Caco-2 (cell line): ENCODE data around the gene C5. TPM values are rescaled to one million over a fixed set of nuclear protein-coding genes. Genes with fewer than 3 reads are reported as not detected.

ENCODE experiments used
- BruUV-seq: library from RNA; stranded (reverse); fragments of 400-500 nt; replicated peaks from 2 replicates; lab custom pipeline; 2021; lab: Mats Ljungman, UMichigan
- CTCF ChIA-PET: fragments of 300-600 bp; sonication (Branson Sonifier 250); formaldehyde crosslinking; loops from one replicate; lab custom pipeline; 2022; ENCODE audit warnings: antibody characterized with exemption; lab: Charles Lee
- POLR2A ChIA-PET: fragments of 300-600 bp; sonication (Branson Sonifier 250); formaldehyde crosslinking; loops from one replicate; lab custom pipeline; 2022; ENCODE audit warnings: antibody characterized with exemption; lab: Charles Lee
- DNase-seq, 2 experiments: peaks; one replicate each; pipeline versions ENCODE4 v3.0.0 to v3.0.0-alpha.2; 2020 to 2022
- H3K27me3 ChIP-seq: replicated peaks from 2 replicates; pipeline ENCODE4 v1.6.0; 2011; ENCODE audit warnings: low read length; ENCODE audit not compliant: control insufficient read depth, insufficient read depth
- H3K36me3 ChIP-seq: 2 replicates; pipeline ENCODE4 v1.5.1; 2011; ENCODE audit warnings: low read length; ENCODE audit not compliant: control insufficient read depth, insufficient read depth
- H3K4me1 ChIP-seq: fragments of 250-450 bp; sonication (Bioruptor Pico); 2 replicates; pipeline ENCODE4 v1.5.1; 2020; ENCODE audit warnings: mild to moderate bottlenecking
- H3K4me3 ChIP-seq: 2 replicates; pipeline ENCODE4 v1.5.1; 2011; ENCODE audit warnings: low read depth, mild to moderate bottlenecking, control low read depth, low read length
- H3K9me3 ChIP-seq: fragments of 250-450 bp; sonication (Bioruptor Pico); 2 replicates; pipeline ENCODE4 v1.5.1; 2020; ENCODE audit warnings: mild to moderate bottlenecking, moderate library complexity
- H3K27ac Mint-ChIP-seq: one replicate; pipeline ENCODE4 v1.8.0; 2022; ENCODE audit warnings: mixed read lengths; ENCODE audit not compliant: unreplicated experiment
- H3K27me3 Mint-ChIP-seq: one replicate; pipeline ENCODE4 v1.8.0; 2022; ENCODE audit warnings: mixed read lengths; ENCODE audit not compliant: insufficient read depth, unreplicated experiment
- H3K36me3 Mint-ChIP-seq: one replicate; pipeline ENCODE4 v1.8.0; 2022; ENCODE audit warnings: mild to moderate bottlenecking, mixed read lengths; ENCODE audit not compliant: insufficient read depth, unreplicated experiment
- H3K4me1 Mint-ChIP-seq: one replicate; pipeline ENCODE4 v1.8.0; 2022; ENCODE audit warnings: low read depth, mixed read lengths; ENCODE audit not compliant: unreplicated experiment
- H3K4me3 Mint-ChIP-seq: one replicate; pipeline ENCODE4 v1.8.0; 2022; ENCODE audit warnings: mild to moderate bottlenecking, moderate library complexity, mixed read lengths; ENCODE audit not compliant: unreplicated experiment
- H3K9me3 Mint-ChIP-seq: one replicate; pipeline ENCODE4 v1.8.0; 2022; ENCODE audit warnings: mixed read lengths; ENCODE audit not compliant: unreplicated experiment
- intact Hi-C: fragments of 100-400 bp; cut with micrococcal nuclease; formaldehyde crosslinking; loops from one replicate; pipeline ENCODE4 v1.10.0; 2022; ENCODE audit not compliant: unreplicated experiment
- total RNA-seq: library from RNA; stranded (reverse); gene quantifications from 2 replicates; pipeline ENCODE4 v1.2.3, GENCODE V29; 2022
- TF ChIP-seq, protein P1 (sequence below), 2 experiments: fragments of 200-600 bp in 1 of 2; IDR thresholded peaks; 1 replicate in 1 of 2; 2 replicates in 1 of 2; pipeline versions ENCODE4 v1.5.1 to v1.8.0; 2011 to 2022; ENCODE audit warnings: antibody characterized with exemption in 1 of 2, control low read depth in 1 of 2, inconsistent platforms in 1 of 2, low read depth in 1 of 2, low read length in 1 of 2, mild to moderate bottlenecking in 1 of 2, moderate library complexity in 1 of 2; ENCODE audit not compliant: insufficient read depth in 1 of 2, severe bottlenecking in 1 of 2, unreplicated experiment in 1 of 2

The C5 gene
- total RNA-seq, 1 experiment from 2014 or later: 14.9 TPM

DNA sequence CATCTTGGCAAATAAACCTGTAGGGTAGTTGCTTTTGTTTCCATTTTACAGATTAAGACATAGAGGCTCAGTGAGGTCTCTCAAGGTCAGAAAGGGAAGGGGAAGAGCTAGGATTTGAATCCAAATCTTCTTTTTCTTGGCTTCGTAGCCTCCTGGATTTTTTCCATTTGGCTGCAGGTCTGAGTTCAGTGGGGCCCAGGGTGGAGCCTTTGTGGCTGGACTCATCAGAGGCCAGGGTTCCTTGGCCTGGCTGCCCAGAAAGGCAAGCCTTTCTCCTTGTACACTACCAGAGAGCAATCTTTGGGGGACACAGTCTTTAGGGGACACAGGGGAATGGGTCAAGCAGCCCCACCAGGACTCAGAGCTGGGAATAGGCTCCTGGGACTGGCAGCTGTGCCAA lies 112.9 kb downstream of the C5 start:
- 0 out of 2 replicates have a peak, but pooled peaks cover 8% of the 10 kb centered on the region for H3K4me1 ChIP-seq

DNA sequence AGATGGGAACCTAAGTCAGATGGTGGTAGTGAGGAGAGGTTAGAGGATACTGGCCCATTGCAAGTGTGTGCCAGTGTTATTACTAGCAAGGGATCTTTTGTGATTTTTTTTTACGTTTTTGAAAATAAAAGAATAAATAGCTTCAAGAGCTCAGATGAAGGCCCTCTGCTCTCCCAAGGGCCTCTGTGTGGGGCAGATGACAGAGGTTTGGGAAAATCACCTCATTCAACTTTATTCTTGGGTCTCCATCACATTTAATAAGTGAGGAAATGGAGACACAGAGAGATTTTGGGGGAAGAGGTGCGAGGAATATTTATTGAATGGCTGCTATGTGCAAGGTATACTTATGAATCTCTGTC lies 113.3 kb downstream of the C5 start:
- no peaks in the 10 kb centered on the region for H3K9me3 Mint-ChIP-seq
- H3K36me3 ChIP-seq: no peaks in the 10 kb centered on the region
- no peak overlapping the region for H3K27ac Mint-ChIP-seq
- H3K9me3 ChIP-seq: no peaks in the 10 kb centered on the region
- 0 out of 2 replicates have a peak, but pooled peaks cover 8% of the 10 kb centered on the region for H3K4me1 ChIP-seq
- no TSS peak for BruUV-seq
- intact Hi-C loops: loop anchor here (1.0 to 5.0 kb wide), 5 partner anchors 60 to 319 kb away; partner anchors contain the start of genes PHF19 and PSMD5
- no peaks in the 10 kb centered on the region for H3K36me3 Mint-ChIP-seq
- no peaks in the 10 kb centered on the region for H3K27me3 Mint-ChIP-seq
- no peak for DNase-seq
- TF ChIP-seq, protein P1, sequence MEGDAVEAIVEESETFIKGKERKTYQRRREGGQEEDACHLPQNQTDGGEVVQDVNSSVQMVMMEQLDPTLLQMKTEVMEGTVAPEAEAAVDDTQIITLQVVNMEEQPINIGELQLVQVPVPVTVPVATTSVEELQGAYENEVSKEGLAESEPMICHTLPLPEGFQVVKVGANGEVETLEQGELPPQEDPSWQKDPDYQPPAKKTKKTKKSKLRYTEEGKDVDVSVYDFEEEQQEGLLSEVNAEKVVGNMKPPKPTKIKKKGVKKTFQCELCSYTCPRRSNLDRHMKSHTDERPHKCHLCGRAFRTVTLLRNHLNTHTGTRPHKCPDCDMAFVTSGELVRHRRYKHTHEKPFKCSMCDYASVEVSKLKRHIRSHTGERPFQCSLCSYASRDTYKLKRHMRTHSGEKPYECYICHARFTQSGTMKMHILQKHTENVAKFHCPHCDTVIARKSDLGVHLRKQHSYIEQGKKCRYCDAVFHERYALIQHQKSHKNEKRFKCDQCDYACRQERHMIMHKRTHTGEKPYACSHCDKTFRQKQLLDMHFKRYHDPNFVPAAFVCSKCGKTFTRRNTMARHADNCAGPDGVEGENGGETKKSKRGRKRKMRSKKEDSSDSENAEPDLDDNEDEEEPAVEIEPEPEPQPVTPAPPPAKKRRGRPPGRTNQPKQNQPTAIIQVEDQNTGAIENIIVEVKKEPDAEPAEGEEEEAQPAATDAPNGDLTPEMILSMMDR (IDR thresholded peaks at IDR 0.05; ENCODE audit: insufficient read depth in 1 of 2, low read depth in 1 of 2, low read length in 1 of 2, severe bottlenecking in 1 of 2, unreplicated experiment in 1 of 2): peak in 1 of 2 experiments; percentile 7
- H3K4me3 Mint-ChIP-seq: no peak overlapping the region
- H3K4me3 ChIP-seq: no peak overlapping the region
- CTCF ChIA-PET: no interaction called here
- H3K27me3 ChIP-seq: peaks cover 2% of the 10 kb centered on the region; the same call in 1 of the 2 replicates
- POLR2A ChIA-PET: no interaction called here
- peaks cover 10% of the 10 kb centered on the region for H3K4me1 Mint-ChIP-seq

More for the DNA sequence above, 112.9 kb downstream of the C5 start:
- POLR2A ChIA-PET: no interaction called here
- Histone ChIP-seq H3K27me3 (peaks cover 2% of the 10 kb centered on the region; the same call in 1 of the 2 replicates), H3K4me3 (no peak overlapping the region), H3K9me3 (no peaks in the 10 kb centered on the region), H3K36me3 (no peaks in the 10 kb centered on the region)
- Mint-ChIP-seq H3K4me3 (no peak overlapping the region), H3K36me3 (no peaks in the 10 kb centered on the region), H3K9me3 (no peaks in the 10 kb centered on the region), H3K4me1 (peaks cover 10% of the 10 kb centered on the region), H3K27ac (no peak overlapping the region), H3K27me3 (no peaks in the 10 kb centered on the region)
- intact Hi-C loops: loop anchor here (2.0 to 5.0 kb wide), 3 partner anchors 60 to 320 kb away; partner anchors contain the start of genes PHF19 and PSMD5
- TF ChIP-seq, protein P1 (IDR thresholded peaks at IDR 0.05; ENCODE audit: insufficient read depth in 1 of 2, low read depth in 1 of 2, low read length in 1 of 2, severe bottlenecking in 1 of 2, unreplicated experiment in 1 of 2): no peak
- BruUV-seq: no TSS peak
- CTCF ChIA-PET: no interaction called here
- no peak for DNase-seq

DNA sequence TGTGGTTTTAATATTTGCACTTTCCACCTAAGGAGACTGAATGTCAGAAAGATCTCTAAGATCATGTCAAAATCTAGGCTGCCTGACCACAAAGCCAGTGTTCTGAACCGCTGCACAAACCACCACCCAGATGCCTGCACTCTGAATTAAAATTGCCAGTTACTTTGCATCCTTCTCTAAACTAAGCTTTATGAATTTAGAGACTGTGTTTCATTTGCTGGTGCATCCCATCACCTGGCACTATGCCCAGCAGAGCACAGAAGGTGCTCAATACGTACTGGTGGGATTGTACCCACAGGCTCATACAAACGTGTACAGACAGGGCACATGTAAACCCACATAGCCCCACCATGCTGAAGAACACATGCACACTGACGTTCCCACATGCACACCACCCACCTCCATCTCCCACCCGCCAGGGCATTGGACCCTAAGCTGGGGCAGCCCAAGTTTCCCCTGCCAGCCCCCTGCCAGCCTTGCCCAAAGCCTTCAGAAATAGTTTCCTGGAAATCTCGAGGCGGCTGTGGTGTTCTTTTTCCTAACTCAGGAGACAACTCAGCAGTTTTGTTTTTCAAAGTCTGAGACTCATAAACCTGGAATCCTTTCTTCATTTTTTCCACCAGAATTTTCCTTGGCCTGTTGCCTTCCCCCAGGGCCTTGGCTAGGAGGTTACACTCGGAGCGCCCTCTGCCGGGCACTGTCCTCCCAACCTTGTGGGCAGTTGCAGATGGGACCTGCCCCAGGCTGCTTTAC lies 113.9 kb downstream of the C5 start:
- Mint-ChIP-seq H3K9me3 (no peaks in the 10 kb centered on the region), H3K36me3 (no peaks in the 10 kb centered on the region), H3K4me3 (no peak overlapping the region), H3K4me1 (peaks cover 10% of the 10 kb centered on the region), H3K27me3 (no peaks in the 10 kb centered on the region), H3K27ac (no peak overlapping the region)
- BruUV-seq: no TSS peak
- ChIA-PET CTCF (no interaction called here), POLR2A (no interaction called here)
- 0 out of 2 replicates have a peak, but pooled peaks cover 8% of the 10 kb centered on the region for H3K4me1 ChIP-seq
- no peak overlapping the region for H3K4me3 ChIP-seq
- H3K36me3 ChIP-seq: no peaks in the 10 kb centered on the region
- H3K27me3 ChIP-seq: peaks cover 2% of the 10 kb centered on the region; the same call in 1 of the 2 replicates
- H3K9me3 ChIP-seq: no peaks in the 10 kb centered on the region
- peak; percentile 86 to 90 for DNase-seq
- intact Hi-C loops: loop anchor here (1.0 to 5.0 kb wide), 5 partner anchors 59 to 319 kb away; partner anchors contain the start of genes PHF19 and PSMD5
- TF ChIP-seq, protein P1 (IDR thresholded peaks at IDR 0.05; ENCODE audit: insufficient read depth in 1 of 2, low read depth in 1 of 2, low read length in 1 of 2, severe bottlenecking in 1 of 2, unreplicated experiment in 1 of 2): peak; percentile 84 to 96
